ENCODE data around the gene CREB5.
"Not testable (repeated sequence)": the region's sequence is repeated elsewhere in the genome, so short reads cannot be mapped to it uniquely, and the experiment has no call there.

DNA sequence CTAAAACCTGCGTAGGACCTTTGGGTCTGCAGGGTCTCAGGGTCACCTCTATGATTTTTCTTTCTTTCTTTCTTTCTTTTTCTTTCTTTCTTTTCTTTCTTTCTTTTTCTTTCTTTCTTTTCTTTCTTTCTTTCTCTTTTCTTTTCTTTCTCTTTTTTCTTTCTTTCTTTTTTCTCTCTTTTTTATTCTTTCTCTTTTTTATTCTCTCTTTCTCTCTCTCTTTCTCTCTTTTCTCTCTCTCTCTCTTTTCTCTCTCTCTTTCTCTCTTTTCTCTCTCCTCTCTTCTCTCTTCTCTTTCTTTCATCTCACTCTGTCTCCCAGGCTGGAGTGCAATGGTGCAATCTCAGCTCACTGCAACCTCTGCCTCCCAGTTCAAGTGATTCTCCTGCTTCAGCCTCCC lies 139.4 kb downstream of the CREB5 start:
- TF ChIP-seq, protein P1, sequence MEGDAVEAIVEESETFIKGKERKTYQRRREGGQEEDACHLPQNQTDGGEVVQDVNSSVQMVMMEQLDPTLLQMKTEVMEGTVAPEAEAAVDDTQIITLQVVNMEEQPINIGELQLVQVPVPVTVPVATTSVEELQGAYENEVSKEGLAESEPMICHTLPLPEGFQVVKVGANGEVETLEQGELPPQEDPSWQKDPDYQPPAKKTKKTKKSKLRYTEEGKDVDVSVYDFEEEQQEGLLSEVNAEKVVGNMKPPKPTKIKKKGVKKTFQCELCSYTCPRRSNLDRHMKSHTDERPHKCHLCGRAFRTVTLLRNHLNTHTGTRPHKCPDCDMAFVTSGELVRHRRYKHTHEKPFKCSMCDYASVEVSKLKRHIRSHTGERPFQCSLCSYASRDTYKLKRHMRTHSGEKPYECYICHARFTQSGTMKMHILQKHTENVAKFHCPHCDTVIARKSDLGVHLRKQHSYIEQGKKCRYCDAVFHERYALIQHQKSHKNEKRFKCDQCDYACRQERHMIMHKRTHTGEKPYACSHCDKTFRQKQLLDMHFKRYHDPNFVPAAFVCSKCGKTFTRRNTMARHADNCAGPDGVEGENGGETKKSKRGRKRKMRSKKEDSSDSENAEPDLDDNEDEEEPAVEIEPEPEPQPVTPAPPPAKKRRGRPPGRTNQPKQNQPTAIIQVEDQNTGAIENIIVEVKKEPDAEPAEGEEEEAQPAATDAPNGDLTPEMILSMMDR (IDR thresholded peaks at IDR 0.05): not testable (repeated sequence)
- TF ChIP-seq POLR2AphosphoS5, POLR2A (IDR thresholded peaks at IDR 0.05): not testable (repeated sequence)

All from breast epithelium (tissue), 3 donors.